ENCODE data around the gene MMUT. TPM values are rescaled to one million over a fixed set of nuclear protein-coding genes. Genes with fewer than 3 reads are reported as not detected.

MMUT gene
- total RNA-seq, 1 experiment from 2014 or later, result 12.4 TPM

DNA sequence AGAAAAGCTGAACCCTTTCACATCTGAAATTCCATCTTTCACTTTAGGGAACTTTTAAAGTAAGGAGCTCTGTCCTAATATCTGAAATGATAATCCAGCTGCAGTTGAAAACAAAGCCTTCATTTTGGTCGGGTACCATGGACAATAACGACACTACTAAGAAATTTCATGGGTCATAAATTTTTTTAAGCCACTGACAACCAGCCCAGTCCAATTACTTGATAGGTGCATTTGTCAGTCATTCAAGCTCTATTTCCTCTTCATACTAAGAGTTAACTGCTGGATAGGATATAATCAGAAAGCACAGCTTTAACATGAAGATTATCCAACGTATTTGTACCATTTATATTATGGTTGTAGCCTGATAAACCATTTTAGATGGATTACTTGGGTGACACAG is 52.5 kb downstream of the MMUT start:
- ChIA-PET RAD21 (ENCODE audit: low non-redundant PET in 1 of 2, low total read pairs in 2 of 2, uncharacterized antibody in 2 of 2, unreplicated experiment in 2 of 2) (interaction anchor here in 1 of 2 experiments (0.6 to 1.1 kb wide), 2 partner anchors 1295 to 1622 kb away, joined by 4 read pairs; no protein-coding TSS in a partner anchor), POLR2A (interaction anchor here (0.7 to 1.1 kb wide), 2 partner anchors 53 to 584 kb away, joined by 3 to 6 read pairs; no protein-coding TSS in a partner anchor), CTCF (interaction anchor here (0.6 to 4.3 kb wide), 18 partner anchors 11 to 1630 kb away, joined by 3 to 38 read pairs (median 5); no protein-coding TSS in a partner anchor)
- Histone ChIP-seq H3K9me3 (ENCODE audit: control insufficient read depth in 1 of 2, insufficient read depth in 1 of 2, low read depth in 1 of 2, low read length in 2 of 2) (no peaks in the 10 kb centered on the region), H3K27ac (ENCODE audit: low read depth, low read length) (no peak overlapping the region), H3K9ac (ENCODE audit: low read length) (no peak overlapping the region), H2AFZ (ENCODE audit: low read depth, low read length, poor library complexity, severe bottlenecking) (peak overlapping the region; percentile 96), H3K4me3 (replicated peaks in 1 of 2; ENCODE audit: low read depth in 1 of 2, low read length in 2 of 2) (no peak overlapping the region), H3K9me2 (ENCODE audit: insufficient read depth) (no peaks in the 10 kb centered on the region), H3K79me2 (ENCODE audit: insufficient read depth, low read length) (no peaks in the 10 kb centered on the region), H3K4me1 (ENCODE audit: control insufficient read depth in 1 of 2, insufficient read depth in 2 of 2, low read length in 2 of 2) (no peaks in the 10 kb centered on the region), H3K27me3 (ENCODE audit: insufficient read depth, low read length) (no peaks in the 10 kb centered on the region), H4K20me1 (ENCODE audit: insufficient read depth) (no peaks in the 10 kb centered on the region), H3K4me2 (ENCODE audit: low read length) (no peak overlapping the region), H3K36me3 (ENCODE audit: control insufficient read depth in 1 of 2, insufficient read depth in 2 of 2, low read length in 2 of 2) (no peaks in the 10 kb centered on the region)
- ATAC-seq, result no peak
- no peak for TF ChIP-seq RAD21 (IDR thresholded peaks at IDR 0.05; ENCODE audit: low read depth)
- TF ChIP-seq JUND (IDR thresholded peaks at IDR 0.05), result no peak
- no peak for TF ChIP-seq YY1 (IDR thresholded peaks at IDR 0.05; ENCODE audit: extremely low read depth, insufficient replicate concordance, low read depth, low read length)
- TF ChIP-seq SIN3A (IDR thresholded peaks at IDR 0.05; ENCODE audit: low read depth), result no peak
- intact Hi-C loops (cut with micrococcal nuclease), result no loop called here
- DNase-seq (ENCODE audit: low read depth, low spot score), result no peak
- no TSS peak for BruUV-seq (replicated peaks)

DNA sequence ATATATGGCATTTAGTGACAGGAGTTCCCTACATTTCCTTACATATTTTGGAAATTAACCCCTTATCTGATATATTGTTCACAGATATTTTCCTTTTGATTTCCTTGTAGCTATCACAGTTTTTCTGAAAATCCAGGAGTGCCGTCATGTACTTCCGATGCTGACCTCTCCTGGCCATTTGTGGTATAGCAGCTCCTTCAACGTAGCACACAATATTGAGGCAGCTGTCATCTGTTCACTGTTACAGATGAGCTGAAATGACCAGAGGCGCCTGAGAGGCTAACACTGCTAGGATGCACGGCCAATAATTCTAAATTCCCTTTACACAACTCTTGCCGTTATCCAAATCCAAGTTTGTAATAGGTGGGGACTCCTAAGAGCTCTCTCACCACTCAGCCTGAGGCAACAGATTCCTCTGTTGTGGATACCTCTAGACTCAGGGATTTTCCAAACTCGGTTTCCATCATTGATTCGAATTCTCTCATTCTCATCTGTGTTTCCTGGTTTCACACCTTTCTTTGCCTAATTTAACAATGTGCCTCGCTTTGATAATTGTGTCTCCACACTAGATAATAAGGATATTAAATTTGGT is 53.0 kb downstream of the MMUT start:
- TF ChIP-seq CEBPB (IDR thresholded peaks at IDR 0.05; ENCODE audit: low read depth) (no peak), EZH2 (IDR thresholded peaks at IDR 0.05) (no peak), CBX3 (IDR thresholded peaks at IDR 0.05; ENCODE audit: low read depth) (no peak), RAD21 (IDR thresholded peaks at IDR 0.05; ENCODE audit: low read depth) (peak; percentile 82), POLR2A (IDR thresholded peaks at IDR 0.05; ENCODE audit: borderline replicate concordance, extremely low read depth, insufficient read depth, insufficient read length) (no peak), ELF1 (IDR thresholded peaks at IDR 0.05; ENCODE audit: borderline replicate concordance, low read depth) (no peak), SP1 (IDR thresholded peaks at IDR 0.05; ENCODE audit: low read depth) (no peak), YY1 (IDR thresholded peaks at IDR 0.05; ENCODE audit: extremely low read depth, insufficient replicate concordance, low read depth, low read length) (no peak)
- TF ChIP-seq, protein P1, sequence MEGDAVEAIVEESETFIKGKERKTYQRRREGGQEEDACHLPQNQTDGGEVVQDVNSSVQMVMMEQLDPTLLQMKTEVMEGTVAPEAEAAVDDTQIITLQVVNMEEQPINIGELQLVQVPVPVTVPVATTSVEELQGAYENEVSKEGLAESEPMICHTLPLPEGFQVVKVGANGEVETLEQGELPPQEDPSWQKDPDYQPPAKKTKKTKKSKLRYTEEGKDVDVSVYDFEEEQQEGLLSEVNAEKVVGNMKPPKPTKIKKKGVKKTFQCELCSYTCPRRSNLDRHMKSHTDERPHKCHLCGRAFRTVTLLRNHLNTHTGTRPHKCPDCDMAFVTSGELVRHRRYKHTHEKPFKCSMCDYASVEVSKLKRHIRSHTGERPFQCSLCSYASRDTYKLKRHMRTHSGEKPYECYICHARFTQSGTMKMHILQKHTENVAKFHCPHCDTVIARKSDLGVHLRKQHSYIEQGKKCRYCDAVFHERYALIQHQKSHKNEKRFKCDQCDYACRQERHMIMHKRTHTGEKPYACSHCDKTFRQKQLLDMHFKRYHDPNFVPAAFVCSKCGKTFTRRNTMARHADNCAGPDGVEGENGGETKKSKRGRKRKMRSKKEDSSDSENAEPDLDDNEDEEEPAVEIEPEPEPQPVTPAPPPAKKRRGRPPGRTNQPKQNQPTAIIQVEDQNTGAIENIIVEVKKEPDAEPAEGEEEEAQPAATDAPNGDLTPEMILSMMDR (IDR thresholded peaks at IDR 0.05 in 2 of 3, conservative IDR thresholded peaks at IDR 0.05 in 1 of 3; ENCODE audit: borderline replicate concordance in 1 of 3, insufficient read depth in 1 of 3, low read depth in 2 of 3, low read length in 2 of 3), result peak; percentile 54 to 86 (median 84); a peak in 5 of 6 replicates
- H4K20me1 ChIP-seq (ENCODE audit: insufficient read depth), result no peaks in the 10 kb centered on the region
- ATAC-seq (peak; percentile 89), DNase-seq (ENCODE audit: low read depth, low spot score) (peak; percentile 54)
- no peaks in the 10 kb centered on the region for H3K9me3 ChIP-seq (ENCODE audit: control insufficient read depth in 1 of 2, insufficient read depth in 1 of 2, low read depth in 1 of 2, low read length in 2 of 2)
- H3K4me1 ChIP-seq (ENCODE audit: control insufficient read depth in 1 of 2, insufficient read depth in 2 of 2, low read length in 2 of 2), result no peaks in the 10 kb centered on the region
- ChIA-PET RAD21 (ENCODE audit: low non-redundant PET in 1 of 2, low total read pairs in 2 of 2, uncharacterized antibody in 2 of 2, unreplicated experiment in 2 of 2) (interaction anchor here in 1 of 2 experiments (0.6 to 1.1 kb wide), 2 partner anchors 1295 to 1622 kb away, joined by 4 read pairs; no protein-coding TSS in a partner anchor), POLR2A (interaction anchor here (1.1 kb wide), 1 partner anchor 583 kb away, joined by 3 read pairs; no protein-coding TSS in a partner anchor), CTCF (interaction anchor here (0.6 to 4.3 kb wide), 21 partner anchors 10 to 1629 kb away, joined by 3 to 38 read pairs (median 4); no protein-coding TSS in a partner anchor)
- no peaks in the 10 kb centered on the region for H3K79me2 ChIP-seq (ENCODE audit: insufficient read depth, low read length)
- no peak overlapping the region for H3K27ac ChIP-seq (ENCODE audit: low read depth, low read length)
- H3K9me2 ChIP-seq (ENCODE audit: insufficient read depth), result no peaks in the 10 kb centered on the region
- no peaks in the 10 kb centered on the region for H3K36me3 ChIP-seq (ENCODE audit: control insufficient read depth in 1 of 2, insufficient read depth in 2 of 2, low read length in 2 of 2)
- H2AFZ ChIP-seq (ENCODE audit: low read depth, low read length, poor library complexity, severe bottlenecking), result peak overlapping the region; percentile 96
- no peak overlapping the region for H3K9ac ChIP-seq (ENCODE audit: low read length)
- H3K4me3 ChIP-seq (replicated peaks in 1 of 2; ENCODE audit: low read depth in 1 of 2, low read length in 2 of 2), result no peak overlapping the region
- peak overlapping the region; percentile 20; the same call in 1 of the 2 replicates for H3K4me2 ChIP-seq (ENCODE audit: low read length)
- intact Hi-C loops (cut with micrococcal nuclease), result no loop called here
- no TSS peak for BruUV-seq (replicated peaks)
- H3K27me3 ChIP-seq (ENCODE audit: insufficient read depth, low read length), result no peaks in the 10 kb centered on the region

Measured in HCT116 (cell line).